ENCODE results near the gene ACP4.
"Not testable (repeated sequence)": the region's sequence is repeated elsewhere in the genome, so short reads cannot be mapped to it uniquely, and the experiment has no call there.

ACP4 gene, protein sequence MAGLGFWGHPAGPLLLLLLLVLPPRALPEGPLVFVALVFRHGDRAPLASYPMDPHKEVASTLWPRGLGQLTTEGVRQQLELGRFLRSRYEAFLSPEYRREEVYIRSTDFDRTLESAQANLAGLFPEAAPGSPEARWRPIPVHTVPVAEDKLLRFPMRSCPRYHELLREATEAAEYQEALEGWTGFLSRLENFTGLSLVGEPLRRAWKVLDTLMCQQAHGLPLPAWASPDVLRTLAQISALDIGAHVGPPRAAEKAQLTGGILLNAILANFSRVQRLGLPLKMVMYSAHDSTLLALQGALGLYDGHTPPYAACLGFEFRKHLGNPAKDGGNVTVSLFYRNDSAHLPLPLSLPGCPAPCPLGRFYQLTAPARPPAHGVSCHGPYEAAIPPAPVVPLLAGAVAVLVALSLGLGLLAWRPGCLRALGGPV

DNA sequence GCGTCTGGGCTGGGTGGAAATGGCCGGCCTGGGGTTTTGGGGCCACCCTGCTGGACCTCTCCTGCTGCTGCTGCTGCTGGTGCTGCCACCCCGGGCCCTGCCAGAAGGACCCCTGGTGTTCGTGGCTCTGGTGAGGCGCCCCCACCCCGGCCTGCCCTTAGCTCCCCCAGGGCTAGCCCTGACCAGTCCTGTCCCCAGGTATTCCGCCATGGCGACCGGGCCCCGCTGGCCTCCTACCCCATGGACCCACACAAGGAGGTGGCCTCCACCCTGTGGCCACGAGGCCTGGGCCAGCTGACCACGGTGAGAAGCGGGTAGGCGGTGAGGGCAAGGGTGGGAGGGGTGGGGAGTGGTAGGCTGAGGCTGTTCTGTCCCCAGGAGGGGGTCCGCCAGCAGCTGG is at the start of gene ACP4:
ACP4 (plus strand) TSS at position 20 of the 400 bp plus-strand sequence; CDS start at position 20, 0 bp downstream.
- DNase-seq = no peak

DNA sequence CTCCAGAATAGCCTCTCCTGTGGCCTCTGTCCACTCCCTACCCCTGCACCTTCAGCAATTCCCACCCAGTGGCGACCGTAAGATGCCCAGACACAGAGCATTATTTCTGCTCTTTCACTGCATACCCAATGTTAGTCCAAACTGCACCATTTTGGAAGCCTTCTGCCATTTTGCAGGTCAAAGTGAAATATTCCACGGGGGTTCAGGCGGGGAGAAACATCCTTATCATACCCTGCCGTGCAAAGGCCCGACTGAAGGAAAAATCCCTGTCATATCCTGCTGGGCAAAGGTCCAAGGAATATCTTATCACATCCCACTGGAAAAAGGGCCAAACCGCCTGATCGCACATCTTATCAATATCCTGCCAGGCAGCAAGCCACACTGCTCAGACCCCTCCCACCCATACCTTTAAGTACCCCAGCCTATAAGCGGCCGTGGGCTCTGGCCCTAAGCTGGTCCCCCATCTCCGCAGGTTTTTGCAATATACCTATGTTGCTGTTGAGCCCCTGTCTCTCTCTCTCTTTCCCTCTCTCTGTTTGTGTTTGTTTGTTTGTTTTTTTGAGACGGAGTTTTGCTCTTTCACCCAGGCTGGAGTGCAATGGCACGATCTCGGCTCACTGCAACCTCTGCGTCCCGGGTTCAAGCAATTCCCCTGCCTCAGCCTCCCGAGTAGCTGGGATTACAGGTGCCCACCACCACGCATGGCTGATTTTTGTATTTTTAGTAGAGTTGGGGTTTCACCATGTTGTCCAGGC is 48.9 kb upstream of the ACP4 start:
- no peak for DNase-seq

DNA sequence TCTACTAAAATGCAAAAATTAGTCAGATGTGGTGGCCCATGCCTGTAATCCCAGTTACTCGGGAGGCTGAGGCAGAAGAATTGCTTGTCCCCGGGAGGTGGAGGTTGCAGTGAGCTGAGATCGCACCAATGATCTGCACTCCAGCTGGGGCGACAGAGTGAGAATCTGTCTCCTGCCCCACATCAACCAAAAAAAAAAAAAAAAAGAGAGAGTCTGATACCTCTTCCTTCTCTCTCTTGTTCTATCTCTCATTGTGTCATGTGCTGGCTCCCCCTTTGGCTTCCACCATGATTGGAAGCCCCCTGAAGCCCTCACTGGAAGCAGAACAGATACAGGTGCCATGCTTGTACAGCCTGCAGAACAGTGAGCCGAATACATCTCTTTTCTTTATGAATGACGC is 46.7 kb upstream of the ACP4 start:
- DNase-seq = no peak

DNA sequence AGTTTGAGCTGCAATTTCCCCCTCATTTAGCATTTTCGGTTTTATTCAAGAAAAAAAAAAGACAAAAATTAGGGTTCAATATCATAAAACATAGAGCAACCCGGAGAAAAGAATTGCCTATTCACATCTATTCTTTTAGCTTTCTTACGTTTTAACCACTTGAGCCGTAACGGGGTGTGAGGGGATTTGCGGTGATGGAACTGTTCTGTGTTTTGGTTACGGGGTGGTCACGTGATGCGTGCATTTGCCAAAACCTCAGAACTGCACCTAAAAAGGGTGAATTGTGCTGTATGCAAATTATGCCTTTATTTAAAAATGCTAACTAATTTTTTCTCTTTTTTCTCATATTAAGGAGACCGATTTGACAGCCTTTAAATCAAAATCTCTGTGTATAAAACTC is 45.0 kb upstream of the ACP4 start:
- no peak for DNase-seq

DNA sequence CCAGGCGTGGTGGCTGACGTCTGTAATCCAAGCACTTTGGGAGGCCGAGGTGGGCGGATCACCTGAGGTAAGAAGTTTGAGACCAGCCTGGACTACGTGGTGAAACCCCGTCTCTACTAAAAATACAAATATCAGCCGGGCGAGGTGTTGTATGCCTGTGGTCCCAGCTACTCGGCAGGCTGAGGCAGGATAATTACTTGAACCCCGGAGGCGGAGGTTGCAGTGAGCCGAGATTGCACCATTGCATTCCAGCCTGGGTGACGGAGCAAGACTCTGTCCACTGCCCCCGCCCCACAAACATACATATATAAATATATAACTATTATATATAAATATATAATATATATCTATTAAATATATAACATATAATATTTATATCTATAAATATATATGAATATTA is 43.1 kb upstream of the ACP4 start:
- not testable (repeated sequence) for DNase-seq

DNA sequence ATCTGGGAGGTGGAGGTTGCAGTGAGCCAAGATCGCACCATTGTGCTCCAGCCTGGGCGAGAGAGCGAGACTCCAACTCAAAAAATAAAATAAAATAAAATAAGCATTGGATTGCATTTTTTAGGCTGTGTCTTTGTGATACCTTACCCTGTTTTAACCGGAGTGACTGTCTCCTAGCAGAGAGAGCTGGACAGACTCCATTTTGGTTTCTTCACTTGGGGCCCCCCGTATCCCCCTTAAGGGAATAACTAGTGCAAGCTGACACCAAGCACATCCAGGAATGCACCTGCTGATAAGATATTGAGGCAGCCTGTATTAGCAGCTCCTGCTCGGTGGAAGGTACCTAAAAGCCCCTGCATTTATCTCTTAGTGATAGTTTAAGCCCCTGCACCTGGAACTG is 40.7 kb upstream of the ACP4 start:
- no peak for DNase-seq

DNA sequence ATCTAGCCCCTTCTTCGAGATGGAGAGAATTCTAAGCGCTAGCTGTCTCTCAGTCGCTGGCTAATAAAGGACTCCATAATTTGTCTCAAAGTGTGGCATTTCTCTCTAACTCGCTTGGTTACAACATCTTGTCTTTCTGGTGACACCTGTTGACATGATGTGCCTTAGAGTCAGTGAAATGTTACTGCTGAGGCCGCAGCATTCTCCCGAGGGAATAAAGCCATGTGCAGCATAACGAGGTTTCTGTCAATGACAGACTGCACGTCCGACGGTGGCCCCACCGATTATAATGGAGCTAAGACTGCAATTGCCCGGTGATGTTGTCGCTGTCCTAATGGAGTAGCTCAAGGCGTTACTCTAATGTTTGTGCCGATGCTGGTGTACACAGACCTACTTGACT is 40.2 kb upstream of the ACP4 start:
- no peak for DNase-seq

DNA sequence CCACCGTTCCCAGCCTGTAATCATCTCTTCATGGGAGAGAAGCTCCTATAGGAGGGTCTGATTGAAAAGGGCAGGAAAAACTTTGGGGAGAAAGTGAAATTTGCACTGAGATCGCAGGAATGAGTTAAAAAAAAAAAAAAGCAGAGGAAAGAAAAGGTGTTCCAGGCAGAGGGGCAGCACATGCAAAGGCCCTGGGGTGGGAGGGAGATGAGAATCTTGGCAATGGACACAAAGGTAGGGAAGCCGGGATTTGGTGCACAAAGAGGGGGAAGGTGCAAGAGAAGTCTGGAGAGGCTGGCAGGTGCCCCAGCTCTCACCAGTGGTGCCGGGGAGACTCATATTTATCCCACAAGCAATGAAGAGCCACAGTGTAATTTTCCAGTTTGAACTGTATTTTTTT is 36.3 kb upstream of the ACP4 start:
- DNase-seq = no peak

DNA sequence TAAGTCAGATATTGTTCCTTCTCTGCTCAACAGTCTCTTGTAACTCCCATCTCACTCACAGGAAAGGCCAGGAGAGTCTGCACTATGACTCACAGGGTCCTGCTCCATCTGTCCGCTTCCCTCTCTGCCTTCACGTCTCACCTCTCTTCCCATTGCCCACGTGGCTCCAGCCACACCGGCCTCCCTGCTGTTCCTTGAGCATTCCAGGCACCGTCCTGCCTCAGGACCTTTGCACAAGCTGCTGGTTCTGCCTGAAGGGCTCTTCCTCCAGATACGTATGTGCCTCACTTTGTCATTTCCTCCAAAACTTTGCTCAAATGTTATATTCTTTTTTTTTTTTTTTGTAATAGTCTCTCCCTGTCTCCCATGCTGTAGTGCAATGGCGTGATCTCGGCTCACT is 34.0 kb upstream of the ACP4 start:
- DNase-seq = not testable (repeated sequence)

DNA sequence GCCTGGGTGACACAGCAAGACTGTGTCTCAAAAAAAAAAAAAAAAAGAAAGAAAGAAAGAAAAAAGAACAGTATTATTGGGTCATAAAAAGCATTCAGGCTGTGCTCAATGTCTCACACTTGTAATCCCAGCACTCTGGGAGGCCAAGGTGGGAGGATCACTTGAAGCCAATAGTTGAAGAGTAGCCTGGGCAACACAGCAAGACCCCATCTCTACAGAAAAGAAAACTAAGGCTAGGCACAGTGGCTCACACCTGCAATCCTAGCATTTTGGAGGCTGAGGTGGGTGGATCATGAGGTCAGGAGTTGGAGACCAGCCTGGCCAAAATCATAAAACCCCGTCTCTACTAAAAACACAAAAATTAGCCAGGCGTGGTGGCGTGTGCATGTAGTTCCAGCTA is 32.6 kb upstream of the ACP4 start:
- DNase-seq = not testable (repeated sequence)

DNA sequence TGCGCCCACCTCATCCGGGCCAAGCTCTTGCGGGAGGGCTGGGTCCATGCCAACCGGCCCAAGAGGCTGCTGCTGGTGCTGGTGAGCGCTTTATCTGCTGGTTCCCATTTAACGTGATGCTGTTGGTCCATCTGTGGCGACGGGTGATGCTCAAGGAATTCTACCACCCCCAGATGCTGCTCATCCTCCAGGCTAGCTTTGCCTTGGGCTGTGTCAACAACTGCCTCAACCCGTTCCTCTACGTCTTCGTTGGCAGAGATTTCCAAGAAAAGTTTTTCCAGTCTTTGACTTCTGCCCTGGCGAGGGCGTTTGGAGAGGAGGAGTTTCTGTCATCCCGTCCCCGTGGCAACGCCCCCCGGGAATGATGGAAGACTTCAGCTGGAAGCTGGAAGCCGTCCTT is 31.1 kb upstream of the ACP4 start:
- DNase-seq = not testable (repeated sequence)

DNA sequence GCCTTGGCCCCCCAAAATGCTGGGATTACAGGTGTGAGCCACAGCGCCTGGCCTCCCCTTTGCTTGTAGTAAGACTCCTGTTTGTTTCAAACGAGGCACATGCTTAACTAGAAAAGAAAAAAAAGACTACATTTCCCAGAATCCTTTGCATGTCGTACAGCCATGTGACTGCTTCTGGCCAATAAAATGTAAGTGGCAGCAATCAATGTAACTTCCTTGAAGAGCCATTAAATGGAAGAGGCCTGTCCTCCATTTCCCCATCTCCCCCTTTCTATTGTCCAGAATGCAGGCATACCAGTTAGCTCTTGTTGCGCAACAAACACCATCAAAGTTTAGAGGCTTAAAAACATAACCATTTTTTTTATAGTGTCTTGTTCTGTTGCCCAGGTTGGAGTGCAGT is 30.3 kb upstream of the ACP4 start:
- no peak for DNase-seq

DNA sequence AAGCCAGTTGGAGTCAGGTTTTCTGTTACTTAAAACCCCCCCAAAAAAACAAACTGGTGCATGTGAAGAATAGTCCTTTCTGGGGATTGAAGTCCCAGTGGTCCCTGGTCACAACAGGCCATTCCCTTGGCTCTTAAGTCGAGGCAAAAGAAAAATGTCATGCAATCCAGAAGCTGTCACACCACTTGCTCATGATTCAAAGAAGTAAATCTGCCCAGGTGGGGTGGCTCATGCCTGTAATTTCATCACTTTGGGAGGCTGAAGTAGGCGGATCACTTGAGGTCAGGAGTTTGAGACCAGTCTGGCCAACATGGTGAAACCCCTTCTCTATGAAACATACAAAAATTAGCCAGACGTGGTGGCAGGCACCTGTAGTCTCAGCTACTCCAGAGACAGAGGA is 28.7 kb upstream of the ACP4 start:
- DNase-seq = not testable (repeated sequence)

DNA sequence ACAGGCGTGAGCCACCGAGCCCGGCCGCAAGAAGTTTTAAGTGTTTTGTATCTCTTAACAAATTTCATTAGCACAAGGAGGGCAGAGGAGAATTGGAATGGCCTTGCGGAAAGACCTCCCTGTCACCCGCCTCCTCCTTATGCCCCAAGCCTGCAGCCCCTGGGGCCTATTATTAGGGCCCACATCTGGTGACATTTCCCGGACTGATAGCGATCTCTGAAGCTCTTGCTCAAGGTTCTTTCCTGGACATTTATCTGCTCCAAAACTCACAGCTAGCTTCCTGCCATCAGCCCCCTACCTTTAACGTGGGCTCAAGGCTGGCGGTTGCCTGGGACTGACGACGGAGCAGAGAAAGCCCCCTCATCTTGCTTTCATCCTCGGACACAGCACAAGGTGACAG is 26.7 kb upstream of the ACP4 start:
- DNase-seq = not testable (repeated sequence)

DNA sequence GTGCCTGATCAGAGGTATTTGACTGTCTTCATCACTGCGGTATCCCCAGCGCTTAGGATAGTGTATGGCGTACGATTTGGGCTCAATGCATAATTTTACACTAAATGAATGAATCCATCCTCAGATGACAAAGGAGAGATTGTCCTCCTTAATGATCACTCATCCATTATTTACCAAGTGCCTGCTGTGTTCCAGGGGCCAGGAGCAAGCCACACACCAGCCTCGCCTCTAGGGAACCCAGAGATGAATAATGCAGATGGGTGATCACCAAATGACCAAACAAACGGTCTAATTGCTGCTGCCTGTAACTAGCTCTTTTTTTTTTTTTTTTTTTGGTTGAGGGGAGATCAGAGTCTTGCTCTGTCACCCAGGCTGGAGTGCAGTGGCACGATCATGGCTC is 25.8 kb upstream of the ACP4 start:
- DNase-seq = no peak

DNA sequence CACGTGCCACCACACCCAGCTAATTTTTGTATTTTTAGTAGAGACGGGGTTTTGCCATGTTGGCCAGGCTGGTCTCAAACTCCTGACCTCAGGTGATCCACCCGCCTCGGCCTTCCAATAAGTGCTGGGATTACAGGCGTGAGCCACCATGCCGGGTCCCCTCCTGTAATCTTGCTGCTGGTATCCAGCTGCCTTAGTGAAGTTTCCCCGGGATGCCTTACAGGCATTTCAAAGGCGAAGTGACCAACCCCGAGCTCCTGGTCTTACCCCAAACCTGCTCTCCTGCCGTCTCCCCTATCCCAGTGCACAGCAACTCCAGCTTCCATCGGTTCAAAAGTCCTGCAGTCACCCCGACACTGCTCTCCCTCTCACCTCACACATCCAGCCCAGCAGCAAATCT is 23.5 kb upstream of the ACP4 start:
- DNase-seq = not testable (repeated sequence)

DNA sequence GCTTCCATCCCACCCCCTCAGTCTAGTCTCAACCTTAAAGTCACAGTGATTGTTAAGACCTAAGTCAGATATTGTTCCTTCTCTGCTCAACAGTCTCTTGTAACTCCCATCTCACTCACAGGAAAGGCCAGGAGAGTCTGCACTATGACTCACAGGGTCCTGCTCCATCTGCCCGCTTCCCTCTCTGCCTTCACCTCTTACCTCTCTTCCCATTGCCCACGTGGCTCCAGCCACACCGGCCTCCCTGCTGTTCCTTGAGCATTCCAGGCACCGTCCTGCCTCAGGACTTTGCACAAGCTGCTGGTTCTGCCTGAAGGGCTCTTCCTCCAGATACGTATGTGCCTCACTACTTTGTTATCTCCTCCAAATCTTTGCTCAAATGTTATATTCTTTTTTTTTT is 23.0 kb upstream of the ACP4 start:
- DNase-seq = not testable (repeated sequence)

DNA sequence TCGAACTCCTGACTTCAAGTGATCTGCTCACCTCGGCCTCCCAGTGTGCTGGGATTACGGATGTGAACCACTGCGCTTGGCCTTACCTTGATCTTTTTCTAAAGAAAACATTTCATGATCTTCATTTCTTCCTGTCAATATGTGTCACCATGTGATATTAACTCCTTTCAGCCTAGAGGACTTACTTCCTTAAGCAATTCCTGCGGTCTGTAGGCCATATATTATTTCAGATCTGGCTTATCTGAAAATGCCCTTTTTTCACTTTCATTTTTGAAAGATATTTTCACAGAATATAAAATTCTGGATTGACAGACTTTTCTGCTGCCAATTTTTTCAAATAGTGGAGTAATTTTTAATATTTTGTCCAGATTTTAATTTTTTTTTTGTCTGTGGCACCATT is 21.9 kb upstream of the ACP4 start:
- DNase-seq = no peak

DNA sequence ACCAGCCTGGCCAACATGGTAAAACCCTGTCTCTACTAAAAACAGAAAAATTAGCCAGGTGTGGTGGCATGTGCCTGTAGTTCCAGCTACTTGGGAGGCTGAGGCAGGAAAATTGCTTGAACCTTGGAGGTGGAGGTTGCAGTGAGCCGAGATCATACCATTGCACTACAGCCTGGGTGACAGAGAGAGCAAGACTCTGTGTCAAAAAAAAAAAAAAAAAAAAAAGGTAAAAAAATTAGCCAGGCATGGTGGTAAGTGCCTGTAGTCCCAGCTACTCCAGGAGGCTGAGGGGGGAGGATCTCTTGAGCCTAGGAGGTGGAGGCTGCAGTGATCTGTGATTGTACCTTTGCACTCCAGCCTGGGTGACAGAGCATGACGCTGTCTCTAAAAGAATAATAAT is 20.1 kb upstream of the ACP4 start, which contains the start of gene GPR32:
GPR32 (plus strand) TSS at position 301 of the 400 bp plus-strand sequence. CDS start 137 bp downstream, outside the sequence.
- DNase-seq = not testable (repeated sequence)

DNA sequence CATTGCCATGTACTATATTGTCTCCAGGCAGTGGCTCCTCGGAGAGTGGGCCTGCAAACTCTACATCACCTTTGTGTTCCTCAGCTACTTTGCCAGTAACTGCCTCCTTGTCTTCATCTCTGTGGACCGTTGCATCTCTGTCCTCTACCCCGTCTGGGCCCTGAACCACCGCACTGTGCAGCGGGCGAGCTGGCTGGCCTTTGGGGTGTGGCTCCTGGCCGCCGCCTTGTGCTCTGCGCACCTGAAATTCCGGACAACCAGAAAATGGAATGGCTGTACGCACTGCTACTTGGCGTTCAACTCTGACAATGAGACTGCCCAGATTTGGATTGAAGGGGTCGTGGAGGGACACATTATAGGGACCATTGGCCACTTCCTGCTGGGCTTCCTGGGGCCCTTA is 19.3 kb upstream of the ACP4 start:
- no peak for DNase-seq

DNA sequence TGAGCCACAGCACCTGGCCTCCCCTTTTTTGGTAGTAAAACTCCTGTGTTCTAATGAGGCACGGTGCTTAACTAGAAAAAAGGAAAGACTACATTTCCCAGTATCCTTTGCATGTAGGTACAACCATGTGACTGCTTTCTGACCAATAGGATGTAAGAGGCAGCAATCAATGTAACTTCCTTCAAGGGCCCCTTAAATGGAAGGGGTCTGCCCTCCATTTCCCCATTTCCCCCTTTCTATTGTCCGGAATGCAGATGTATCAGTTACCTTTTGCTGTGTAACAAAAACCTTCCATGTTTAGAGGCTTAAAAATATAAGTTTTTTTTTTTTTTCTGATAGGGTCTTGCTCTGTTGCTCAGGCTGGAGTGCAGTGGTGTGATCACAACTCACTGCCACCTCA is 17.7 kb upstream of the ACP4 start:
- DNase-seq = no peak

DNA sequence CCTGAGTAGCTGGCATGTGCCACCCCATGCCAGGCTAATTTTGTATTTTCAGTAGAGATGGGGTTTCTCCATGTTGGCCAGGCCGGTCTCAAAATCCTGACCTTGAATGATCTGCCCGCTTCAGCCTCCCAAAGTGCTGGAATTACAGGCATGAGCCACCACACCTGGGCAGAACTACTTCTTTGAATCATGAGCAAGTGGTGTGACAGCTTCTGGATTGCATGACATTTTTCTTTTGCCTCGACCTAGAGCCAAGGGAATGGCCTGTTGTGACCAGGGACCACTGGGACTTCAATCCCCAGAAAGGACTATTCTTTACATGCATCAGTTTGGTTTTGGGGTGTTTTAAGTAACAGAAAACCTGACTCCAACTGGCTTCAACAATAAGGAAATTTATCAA is 17.3 kb upstream of the ACP4 start:
- not testable (repeated sequence) for DNase-seq

DNA sequence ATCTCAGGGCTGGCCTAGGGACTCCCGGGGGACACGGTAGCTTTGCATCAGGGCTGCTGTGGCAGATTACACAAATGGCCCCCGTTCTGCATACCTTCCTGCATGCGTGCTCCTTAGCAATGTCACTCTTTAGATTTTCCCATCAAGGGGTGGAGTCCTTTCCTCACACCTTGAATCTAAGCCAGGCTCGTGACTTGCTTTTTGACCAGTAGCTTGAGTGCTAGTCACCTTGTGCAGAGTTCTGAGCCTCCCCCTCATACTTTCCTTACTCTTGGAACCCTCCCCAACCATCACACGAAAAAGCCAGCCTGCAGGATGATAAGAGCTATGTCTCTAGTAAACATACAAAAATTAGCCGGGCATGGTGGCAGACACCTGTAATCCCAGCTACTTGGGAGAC is 16.8 kb upstream of the ACP4 start:
- not testable (repeated sequence) for DNase-seq

DNA sequence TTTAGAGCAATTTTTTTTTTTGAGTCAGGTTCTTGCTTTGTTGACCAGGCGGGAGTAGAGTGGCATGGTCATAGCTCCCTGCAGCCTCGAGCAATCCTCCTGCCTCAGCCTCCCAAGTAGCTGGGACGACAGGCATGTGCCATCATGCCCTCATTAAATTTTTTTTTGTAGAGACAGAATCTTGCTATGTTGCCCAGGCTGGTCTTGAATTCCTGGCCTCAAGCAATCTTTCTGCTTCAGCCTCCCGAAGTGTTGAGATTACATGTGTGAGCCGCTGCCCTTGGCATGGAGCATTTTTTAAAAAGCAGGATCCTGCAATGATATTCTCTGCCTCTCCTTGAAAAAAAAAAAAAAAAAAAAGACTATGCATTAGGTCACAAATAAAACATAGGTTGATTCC is 14.1 kb upstream of the ACP4 start:
- DNase-seq = no peak
